HepG2 (cell line): ENCODE measurements around the gene S100A4. TPM values are rescaled to one million over a fixed set of nuclear protein-coding genes. Genes with fewer than 3 reads are reported as not detected.

Experiments
- AGO1 ChIP-seq: fragments of 200-400 bp; formaldehyde crosslinking; IDR thresholded peaks from 2 replicates; pipeline ENCODE4 v1.6.1; 2017; ENCODE audit warnings: mild to moderate bottlenecking, low read depth, low read length, moderate library complexity; ENCODE audit not compliant: poor library complexity, severe bottlenecking
- ARID5B ChIP-seq: IDR thresholded peaks from 2 replicates; pipeline ENCODE4 v1.4.0; 2020; ENCODE audit warnings: mild to moderate bottlenecking, missing genetic modification reagents
- DRAP1 ChIP-seq: IDR thresholded peaks from 2 replicates; pipeline ENCODE4 v1.6.1; 2016; ENCODE audit warnings: missing genetic modification reagents, missing compliant biosample characterization
- ETS1 ChIP-seq: sonication (generic); formaldehyde crosslinking; IDR thresholded peaks from 2 replicates; pipeline ENCODE4 v1.4.0; 2020; ENCODE audit warnings: missing genetic modification reagents
- GPN1 ChIP-seq: sonication (generic); formaldehyde crosslinking; IDR thresholded peaks from 2 replicates; pipeline ENCODE4 v1.5.1; 2020; ENCODE audit warnings: missing genetic modification reagents, borderline replicate concordance
- SRF ChIP-seq: IDR thresholded peaks from 2 replicates; pipeline ENCODE4 v1.6.1; 2011; ENCODE audit warnings: mild to moderate bottlenecking, low read depth, low read length, moderate library complexity
- ZBTB49 ChIP-seq: sonication (generic); formaldehyde crosslinking; IDR thresholded peaks from 2 replicates; pipeline ENCODE4 v1.4.0; 2020; ENCODE audit warnings: missing genetic modification reagents, borderline replicate concordance
- ZNF280D ChIP-seq: sonication (generic); formaldehyde crosslinking; IDR thresholded peaks from 2 replicates; pipeline ENCODE4 v1.5.1; 2020; ENCODE audit warnings: mild to moderate bottlenecking, missing genetic modification reagents
- ZNF333 ChIP-seq: sonication (generic); formaldehyde crosslinking; IDR thresholded peaks from 2 replicates; pipeline ENCODE4 v1.4.0; 2020; ENCODE audit warnings: mild to moderate bottlenecking, missing genetic modification reagents, borderline replicate concordance
- ZNF510 ChIP-seq: sonication (generic); formaldehyde crosslinking; IDR thresholded peaks from 2 replicates; pipeline ENCODE4 v1.4.0; 2020; ENCODE audit warnings: low read depth, mild to moderate bottlenecking, missing genetic modification reagents
- ZNF558 ChIP-seq: sonication (generic); formaldehyde crosslinking; IDR thresholded peaks from 2 replicates; pipeline ENCODE4 v1.9.0; 2022; ENCODE audit warnings: mild to moderate bottlenecking, missing genetic modification reagents, borderline replicate concordance
- ZNF574 ChIP-seq: sonication (generic); formaldehyde crosslinking; IDR thresholded peaks from 2 replicates; pipeline ENCODE4 v1.4.0; 2020; ENCODE audit warnings: missing genetic modification reagents
- ZNF75D ChIP-seq: sonication (generic); formaldehyde crosslinking; IDR thresholded peaks from 2 replicates; pipeline ENCODE4 v1.8.1; 2023; ENCODE audit warnings: missing genetic modification reagents, mild to moderate bottlenecking, borderline replicate concordance
- polyA plus RNA-seq, 8 experiments: library from polyadenylated mRNA; depleted of rRNA in 3 of 8; stranded (reverse) in 7 of 8; unstranded in 1 of 8; fragments of >200 nt; fragmentation: Illumina TruSeq in 4 of 8; extraction: Trizol in 4 of 8; gene quantifications; 2 replicates each; pipeline versions ENCODE4 v1.2.1 to v1.2.3, GENCODE V29; 2011 to 2016; ENCODE audit warnings: low read depth in 4 of 8, missing spikeins in 1 of 8, mixed read lengths in 1 of 8; ENCODE audit not compliant: insufficient read depth in 1 of 8
- total RNA-seq, 5 experiments: library from RNA; depleted of rRNA; stranded (reverse); fragments of >200 nt; fragmentation: Illumina TruSeq; extraction: Trizol; gene quantifications; 2 replicates each; pipeline ENCODE4 v1.2.3, GENCODE V29; 2016; ENCODE audit warnings: low read depth in 1 of 5

S100A4 gene
- total and polyA plus RNA-seq, 2 of the 13 experiments (the other 11 are each of a cell fraction or from before 2014, with no cell fraction given), result 12.9 to 20.2 TPM

- TF ChIP-seq ZNF280D (CRISPR knock-in tag) (peak; percentile 11; the same call in 1 of the 2 replicates), GPN1 (CRISPR knock-in tag) (no peak), DRAP1 (CRISPR knock-in tag) (peak; percentile 16; the same call in 1 of the 2 replicates), ZNF333 (CRISPR knock-in tag) (no peak), ZNF558 (CRISPR knock-in tag) (no peak), ZNF510 (no peak), SRF (no peak), ETS1 (CRISPR knock-in tag) (no peak), ZNF75D (CRISPR knock-in tag) (no peak), AGO1 (peak; percentile 26), ARID5B (CRISPR knock-in tag) (peak; percentile 34; the same call in 1 of the 2 replicates), ZBTB49 (CRISPR knock-in tag) (no peak), ZNF574 (CRISPR knock-in tag) (peak; percentile 52)
Measured at GRCh38 chr1:153532769-153533599, 12.6 kb downstream of the S100A4 start (continued).
